HG03025 (cell line): ENCODE measurements around the gene UBE3A.
"Not testable (repeated sequence)": the region's sequence is repeated elsewhere in the genome, so short reads cannot be mapped to it uniquely, and the experiment has no call there.

Experiments
- ATAC-seq: cut with Tn5 transposase; IDR thresholded peaks from one replicate; pipeline ENCODE4 v1.9.1; 2021; ENCODE audit warnings: mild to moderate bottlenecking, moderate library complexity; ENCODE audit not compliant: unreplicated experiment, low FRiP score

UBE3A gene

DNA sequence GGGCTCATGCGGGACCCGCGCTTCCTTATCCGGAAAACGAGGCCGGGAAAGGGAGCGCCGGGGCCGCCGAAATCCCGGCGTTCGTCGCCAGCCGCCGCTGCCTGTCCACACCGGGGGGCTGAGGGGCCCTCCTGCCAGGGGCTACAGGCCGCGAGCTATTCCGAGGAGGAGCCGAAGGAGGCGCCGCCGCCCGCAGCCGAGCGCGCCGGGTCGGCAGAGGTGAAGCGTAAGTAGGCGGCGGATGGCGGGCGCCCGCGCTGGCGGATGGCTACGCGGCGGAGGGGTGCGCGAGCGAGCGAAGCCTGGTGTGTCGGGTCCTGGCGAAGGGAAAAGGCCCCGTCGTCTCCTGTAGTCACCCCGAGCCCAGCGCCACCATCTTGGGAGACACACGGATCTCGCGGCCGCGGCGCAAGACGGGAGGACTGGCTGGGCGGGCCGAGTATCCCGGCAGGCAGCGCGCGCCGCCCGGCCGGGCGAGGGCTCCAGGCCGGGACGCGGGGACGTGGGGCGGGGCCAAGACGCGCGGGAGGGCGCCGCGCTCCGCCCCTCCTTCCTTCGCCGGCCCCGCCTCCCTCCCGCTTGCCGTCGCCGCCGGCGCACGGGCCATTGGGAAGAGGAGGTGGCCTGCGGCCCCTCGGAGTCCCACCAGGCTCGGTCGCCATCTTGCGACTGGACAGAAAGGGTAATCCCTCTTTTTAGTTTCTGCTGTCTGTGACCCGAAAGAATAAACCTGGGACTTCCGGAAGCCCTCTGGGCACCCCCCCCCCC, at the start of gene UBE3A:
Gene UBE3A, minus strand, starts transcription at position 424 of the 768 bp plus-strand sequence. CDS start 29,917 bp downstream, outside the sequence.
- ATAC-seq: peak; percentile 89

DNA sequence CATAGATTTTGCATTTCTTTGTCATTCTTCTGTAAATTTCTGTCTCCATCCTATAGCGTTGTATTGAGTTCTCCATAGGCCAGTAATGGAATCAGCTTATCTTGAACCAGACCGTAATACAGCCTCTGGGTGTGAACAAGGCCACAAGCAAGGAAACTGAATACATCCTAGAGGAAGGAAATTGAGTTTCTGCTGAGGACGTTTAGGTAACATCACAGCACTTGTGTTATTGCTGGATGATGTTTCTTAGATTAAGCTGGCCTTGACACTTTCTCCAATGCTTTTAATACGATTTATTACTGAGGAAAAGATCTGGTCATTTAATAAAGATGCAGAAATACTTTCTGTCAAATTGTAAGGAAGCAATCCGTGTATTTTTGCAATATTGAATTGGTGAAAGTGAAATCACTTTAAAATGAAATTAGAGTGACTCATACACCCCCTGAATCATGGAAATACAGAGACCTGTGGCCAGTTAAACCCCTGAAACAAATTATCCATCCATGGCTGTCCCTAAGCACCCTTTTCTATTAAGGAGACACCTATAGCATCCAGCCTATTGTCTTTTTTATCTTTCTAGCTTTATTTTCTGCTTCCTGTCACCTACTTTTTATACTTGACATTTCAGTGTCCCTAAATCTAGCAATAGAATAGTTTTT, 48.5 kb upstream of the UBE3A start:
- ATAC-seq: no peak

DNA sequence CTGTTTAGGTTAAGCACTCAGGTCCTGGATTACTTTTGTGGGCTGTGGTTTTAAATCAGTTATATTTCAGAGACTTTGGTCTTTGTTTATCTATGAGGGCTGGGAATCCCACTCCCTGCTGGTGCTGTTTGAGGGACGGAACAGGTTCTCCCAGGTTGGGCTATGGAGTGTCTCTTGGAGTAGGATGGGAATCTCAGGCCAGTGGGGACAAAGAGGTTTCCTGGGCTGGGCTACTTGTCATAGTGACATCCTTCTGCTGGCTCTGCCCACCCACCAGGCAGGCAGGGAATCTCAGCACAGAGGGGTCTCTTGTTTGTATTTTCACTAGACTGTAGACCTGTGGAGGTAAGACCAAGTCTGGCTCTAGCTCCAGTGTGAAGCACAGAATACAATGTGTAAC, 47.2 kb upstream of the UBE3A start:
- no peak for ATAC-seq

DNA sequence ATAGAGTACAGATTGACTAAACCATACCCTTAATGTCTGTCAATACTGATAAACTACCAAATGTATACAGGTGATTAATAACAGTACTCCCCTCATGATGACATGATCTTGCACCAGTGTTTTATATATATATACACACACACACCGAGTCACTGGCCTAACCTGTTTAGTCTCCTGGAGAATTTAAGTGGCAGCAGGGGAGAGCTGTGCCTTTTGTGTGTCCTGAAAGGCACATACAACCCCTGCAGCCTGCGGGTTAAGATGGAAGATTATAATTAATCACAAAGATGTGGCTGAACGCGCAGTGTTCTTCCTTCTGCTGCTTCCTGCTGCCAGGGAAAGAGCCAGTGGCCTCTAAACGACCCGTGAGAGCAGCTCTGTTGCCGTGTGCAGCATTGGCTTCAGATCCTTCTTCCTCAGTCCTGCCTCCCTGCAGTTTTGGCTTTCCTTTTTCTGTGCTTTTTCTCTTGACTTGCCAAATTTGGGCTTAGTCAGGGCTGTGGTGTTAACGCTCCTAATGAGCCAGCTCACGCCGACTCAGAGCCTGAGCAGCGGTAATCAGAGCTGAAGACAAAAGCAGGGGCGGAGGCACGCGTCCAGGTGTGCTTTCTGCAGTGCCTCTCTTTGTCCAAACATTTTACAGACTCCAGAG, 42.5 kb upstream of the UBE3A start:
- ATAC-seq: no peak

DNA sequence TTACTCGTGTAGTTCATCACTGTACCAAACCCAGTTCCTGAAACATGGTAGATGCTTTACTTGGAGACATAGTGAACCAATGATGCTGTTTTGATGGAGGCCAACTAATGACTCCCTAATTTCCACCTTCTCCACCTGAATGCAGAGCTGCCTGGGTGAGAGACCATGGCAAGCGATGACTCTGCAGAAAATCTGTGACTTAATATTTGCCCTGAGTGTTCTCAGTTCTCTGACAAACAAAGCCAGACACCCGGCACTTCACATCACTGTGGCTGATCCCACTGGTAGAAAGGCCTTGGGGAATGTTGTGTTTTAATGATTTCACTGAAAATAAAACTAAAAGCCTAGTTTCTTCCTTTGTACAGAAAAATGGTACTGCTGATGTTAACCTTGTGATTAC, 39.5 kb upstream of the UBE3A start:
- no peak for ATAC-seq

DNA sequence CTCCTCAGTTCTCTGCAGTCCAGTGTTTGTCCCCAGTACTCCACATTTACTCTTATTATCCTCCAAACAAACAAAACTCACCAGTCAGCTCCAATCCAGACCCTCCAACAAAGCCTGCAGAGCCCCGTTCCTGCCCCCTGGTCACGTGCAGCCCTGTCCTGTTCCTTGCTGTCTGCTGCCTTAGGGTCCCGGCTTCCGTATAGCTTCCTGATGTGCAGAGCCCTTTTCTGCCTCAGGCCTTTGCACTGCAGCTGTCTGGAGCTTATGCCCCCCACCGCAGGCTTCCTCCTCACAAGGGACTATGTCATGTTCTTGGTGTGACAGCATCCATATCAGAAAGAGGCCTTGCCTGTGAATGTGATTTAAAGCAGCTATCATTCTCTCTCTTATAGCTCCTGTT, 39.0 kb upstream of the UBE3A start:
- ATAC-seq: no peak

DNA sequence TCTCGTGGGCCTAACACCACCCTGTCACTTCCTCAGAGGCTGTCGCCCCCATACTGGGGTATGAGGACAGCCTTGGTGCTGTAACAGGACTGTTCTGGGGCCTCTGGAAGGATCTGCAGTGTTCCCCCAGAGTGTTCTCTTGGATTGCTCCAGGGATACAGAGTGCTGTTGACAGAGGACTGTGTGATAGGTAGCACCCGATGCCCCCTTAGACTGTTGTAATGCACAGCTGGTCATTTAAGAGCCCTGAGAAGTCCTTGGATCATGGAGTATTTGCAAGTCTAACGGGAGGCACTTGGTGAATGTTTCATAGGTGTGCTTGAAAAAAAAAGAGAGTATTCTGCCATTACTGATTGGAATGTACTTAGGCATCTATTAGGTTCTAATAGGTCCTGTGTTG, 35.4 kb upstream of the UBE3A start:
- no peak for ATAC-seq

DNA sequence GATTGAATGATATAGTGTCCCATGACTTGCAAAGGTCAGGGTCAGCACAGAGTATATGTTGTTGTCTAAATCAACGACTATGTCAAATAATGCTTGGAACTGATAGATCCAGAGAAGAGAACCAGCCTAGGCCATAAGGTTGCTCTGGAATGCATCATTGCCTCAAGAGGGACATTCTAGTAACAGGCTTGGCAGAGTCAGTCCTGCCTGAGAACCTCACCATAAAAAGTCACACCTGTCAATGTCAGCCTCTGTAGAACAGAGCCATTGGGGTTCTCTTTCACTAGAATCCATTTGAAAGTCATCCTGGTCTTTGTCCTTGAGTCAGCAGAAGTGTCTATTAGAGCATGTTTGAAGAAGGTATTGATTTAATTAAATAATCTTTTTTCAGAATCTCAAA, 31.4 kb upstream of the UBE3A start:
- no peak for ATAC-seq

DNA sequence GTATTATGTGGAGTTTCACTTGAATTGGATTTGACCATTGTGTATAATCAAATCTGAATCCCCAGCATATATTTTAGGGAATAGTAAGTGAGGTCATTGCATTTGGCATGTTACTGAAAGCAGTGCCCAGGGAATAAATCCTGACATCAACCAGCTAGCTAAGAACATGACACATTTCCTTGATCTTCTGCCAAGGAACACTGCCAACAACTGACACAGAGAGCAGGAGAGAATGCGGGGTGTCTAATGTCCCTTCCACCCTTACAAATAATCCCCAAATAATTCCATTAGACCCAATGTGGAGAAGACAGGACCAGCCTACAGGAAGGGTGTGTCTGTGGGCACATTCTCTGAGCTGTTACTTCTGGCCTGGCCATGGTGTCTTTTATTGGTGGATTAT, 30.6 kb upstream of the UBE3A start:
- ATAC-seq: no peak

DNA sequence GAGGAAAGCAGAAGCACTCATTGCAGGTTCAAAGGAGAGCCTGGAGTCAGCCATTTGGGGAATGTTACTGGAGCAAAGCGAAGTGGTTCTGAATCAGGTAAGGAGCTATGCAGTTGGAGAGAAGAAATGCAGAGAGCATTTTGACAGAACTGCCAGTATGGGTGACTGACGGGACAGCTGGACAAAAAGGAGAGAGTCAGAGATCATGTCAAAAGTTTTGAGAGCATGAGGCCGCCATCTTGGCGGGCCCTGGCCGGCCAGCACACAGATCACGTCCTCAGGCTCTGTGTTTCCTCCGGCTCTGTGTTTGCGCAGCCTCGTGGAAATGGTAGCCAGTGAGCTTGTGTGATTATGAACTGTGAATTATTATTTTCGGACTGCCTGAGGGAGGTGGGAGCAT, 29.8 kb upstream of the UBE3A start:
- ATAC-seq: no peak

DNA sequence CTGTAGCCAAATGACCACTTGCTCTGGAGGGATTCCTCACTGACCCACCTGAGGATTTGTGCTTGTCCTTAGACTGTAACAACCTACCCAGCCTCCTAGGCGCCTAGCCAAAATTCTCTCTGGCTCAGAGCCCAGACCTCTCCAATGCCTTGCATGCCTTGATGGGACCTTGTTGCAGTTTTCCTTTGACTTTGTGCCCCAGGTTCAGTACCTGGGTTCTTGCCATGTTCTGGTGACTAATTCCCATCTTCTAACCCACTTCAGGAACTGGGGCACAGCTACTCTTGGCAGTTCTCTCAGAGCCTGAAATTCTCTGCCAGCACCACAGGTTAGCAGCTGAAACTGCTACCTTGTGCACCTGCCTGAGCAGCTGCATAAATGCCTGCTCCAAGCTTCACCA, 27.0 kb upstream of the UBE3A start:
- no peak for ATAC-seq

DNA sequence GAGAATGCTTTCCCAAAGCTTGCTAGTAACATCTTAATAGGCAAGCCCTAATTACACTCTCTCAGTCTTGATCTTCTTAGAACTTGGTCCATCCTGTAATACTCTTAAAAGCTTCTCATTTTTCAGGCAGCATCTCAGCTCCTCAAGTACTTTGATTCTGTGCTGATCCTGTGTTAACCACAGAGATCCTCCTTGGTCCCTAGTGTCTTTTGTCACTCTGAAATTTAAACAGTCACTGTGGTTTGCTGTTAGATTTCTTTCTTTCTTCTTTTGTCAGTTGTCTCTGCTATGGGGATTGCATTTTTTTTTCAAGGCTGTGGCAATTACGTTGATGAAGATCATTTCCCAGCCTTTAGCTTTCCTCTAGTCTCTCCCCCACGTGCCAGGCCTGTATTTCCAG, 26.0 kb upstream of the UBE3A start:
- no peak for ATAC-seq

DNA sequence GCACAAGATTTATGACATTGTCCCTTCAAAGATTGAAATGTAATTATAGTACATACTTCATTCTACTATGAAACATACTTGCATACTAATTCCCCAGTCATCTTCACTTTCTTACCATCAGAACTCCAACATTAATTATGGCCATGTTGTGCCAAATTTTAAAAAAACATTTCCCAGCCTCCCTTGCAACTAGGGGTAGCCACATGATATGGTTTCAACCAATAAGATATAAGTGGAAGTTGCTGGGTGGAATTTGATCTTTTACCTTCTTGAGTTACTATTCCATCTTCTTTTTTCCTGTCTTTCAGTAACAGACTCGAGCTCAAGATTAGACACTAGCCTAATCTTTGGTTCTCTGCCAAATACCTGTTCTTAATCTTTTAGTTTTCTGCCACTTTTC, 25.6 kb upstream of the UBE3A start:
- no peak for ATAC-seq

DNA sequence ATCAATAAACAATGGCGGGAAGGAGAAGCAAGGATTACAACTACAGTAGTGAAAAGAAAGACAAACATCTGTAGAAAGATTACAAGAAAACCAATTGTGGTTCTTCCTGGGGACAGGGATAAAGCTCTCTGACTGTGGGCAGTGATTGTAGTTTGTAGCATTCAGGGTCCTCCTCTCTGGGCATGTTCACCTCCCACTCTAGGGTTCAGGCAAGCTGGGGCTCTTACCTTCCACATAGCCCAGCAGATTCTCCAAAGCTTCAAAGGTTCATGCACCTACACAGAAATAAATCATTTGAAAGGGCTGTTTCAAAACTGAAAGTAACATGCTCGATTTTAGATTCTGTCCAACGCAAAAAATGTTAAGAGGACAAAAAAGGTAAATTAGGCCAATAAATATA, 17.4 kb upstream of the UBE3A start:
- no peak for ATAC-seq

DNA sequence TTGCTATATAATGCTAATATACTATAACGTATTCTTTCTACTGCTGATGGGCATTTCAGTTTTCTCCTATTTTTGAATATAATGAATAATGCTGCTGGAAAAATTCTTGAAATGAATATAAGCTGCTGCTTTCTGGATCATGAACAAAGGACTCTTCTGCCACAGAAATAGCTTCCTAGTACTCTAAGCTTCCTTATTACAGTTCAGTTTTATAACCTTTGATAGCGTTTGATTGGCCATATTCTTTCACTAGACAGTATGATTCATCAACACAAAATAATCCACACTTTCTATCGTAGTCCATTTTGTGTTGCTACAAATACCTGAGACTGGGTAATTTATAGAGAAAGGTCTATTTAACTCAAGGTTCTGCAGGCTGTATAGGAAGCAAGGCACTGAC, 16.4 kb upstream of the UBE3A start:
- no peak for ATAC-seq

DNA sequence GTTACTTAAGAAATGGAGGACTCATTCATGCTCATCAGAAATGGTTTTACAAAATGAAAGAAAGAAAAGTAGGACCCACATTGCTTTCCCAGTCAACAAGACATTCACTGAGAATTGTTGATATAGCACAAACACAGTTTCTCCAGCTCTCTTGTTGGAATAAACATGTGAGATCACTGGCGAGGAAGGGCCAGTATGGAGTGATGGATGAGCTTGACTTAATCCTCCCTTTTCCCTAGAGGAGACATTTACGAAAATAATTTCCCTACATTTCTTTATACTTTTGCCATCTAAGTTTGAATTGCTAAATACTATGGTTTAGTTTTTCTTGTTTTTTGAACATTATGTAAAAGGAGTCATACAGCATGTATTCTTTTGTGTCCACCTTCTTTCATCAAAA, 15.9 kb upstream of the UBE3A start:
- ATAC-seq: no peak

DNA sequence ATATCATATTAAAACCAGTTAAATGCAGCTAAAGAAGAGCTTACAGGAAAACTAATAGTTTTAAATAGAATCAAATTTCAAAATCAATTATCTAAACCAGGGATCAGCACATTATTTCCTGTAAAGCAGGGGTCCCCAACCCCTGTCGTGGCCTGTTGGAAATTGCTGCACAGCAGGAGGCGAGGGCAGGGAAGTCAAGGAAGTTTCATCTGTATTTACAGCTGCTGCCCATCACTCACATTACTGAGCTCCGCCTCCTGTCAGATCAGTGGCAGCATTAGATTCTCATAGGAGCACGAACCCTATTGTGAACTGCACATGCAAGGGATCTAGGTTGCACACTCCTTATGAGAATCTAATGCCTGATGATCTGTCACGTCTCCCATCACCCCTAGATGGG, 14.4 kb upstream of the UBE3A start:
- not testable (repeated sequence) for ATAC-seq

DNA sequence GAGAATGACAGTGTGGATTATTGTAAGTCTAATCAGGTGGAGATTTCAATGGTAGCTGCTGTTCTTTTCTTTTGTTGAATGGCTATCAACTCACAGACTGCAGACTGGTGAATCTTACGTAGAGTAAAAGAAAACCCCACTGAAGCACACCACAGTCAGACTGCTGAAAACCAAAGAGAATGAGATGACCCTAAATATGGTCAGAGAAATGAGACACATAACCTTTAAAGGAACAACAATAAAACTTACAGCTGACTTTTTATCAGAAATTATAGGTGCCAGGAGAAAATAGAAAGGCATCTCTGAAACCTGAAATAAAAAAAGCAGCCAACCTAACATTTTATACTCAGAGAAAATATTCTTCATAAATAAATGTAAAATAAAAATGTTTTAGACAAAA, 12.7 kb upstream of the UBE3A start:
- ATAC-seq: no peak

DNA sequence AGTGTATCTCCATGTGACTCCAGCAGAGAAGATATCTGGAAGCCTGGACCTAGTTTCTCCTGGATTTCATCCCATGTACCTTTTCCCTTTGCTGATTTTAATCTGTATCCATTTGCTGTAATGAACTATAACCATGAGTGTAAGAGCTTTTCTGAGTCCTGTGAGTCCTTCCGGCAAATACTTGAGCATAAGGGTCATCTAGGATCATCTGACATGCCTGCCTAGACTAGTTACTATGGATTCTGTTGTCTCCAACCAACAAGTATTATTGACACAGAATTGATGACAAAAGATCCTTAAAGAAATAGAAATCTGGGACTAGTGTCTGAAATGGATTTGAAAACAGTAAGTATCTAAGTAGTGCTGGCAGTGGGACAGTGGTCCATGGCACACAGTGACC, 11.3 kb upstream of the UBE3A start:
- ATAC-seq: no peak

DNA sequence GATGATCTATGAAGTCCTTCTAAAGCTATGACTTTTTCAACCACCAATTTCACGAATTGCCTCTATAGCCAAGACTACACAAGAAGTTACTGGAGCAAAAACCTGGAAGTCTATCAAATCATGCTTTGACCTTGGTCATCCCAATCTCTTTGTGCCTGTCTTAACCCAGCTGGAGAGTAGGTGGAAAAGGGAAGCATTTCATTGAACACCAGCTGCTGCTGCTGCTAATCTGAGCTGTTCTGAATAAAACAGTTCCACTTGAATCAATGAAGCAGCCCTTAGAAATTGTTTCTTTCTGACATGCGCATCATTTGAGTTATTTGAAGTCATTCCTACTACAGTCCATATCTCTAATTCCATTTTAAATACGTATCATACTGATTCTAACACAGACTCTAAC, 7.3 kb upstream of the UBE3A start:
- ATAC-seq: no peak

DNA sequence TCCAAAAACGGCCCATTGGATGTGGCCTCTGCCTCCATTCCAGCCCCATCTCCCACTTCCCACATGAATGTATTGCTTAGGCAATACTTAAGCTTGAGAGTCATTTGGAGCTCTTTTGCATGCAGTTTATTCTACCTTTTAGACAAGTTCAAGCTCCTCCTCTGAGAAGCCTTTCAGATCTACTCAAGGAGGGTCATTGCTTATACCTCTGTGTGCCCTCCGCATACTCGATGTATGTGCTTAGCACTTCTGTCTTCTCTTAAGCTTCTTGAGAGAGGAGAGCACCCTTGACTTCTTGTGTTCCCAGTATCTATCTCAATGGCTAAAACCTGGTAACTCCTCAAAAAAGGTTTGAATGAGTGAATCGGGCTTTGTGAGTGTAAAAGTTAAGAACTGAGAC, 6.6 kb upstream of the UBE3A start:
- no peak for ATAC-seq

DNA sequence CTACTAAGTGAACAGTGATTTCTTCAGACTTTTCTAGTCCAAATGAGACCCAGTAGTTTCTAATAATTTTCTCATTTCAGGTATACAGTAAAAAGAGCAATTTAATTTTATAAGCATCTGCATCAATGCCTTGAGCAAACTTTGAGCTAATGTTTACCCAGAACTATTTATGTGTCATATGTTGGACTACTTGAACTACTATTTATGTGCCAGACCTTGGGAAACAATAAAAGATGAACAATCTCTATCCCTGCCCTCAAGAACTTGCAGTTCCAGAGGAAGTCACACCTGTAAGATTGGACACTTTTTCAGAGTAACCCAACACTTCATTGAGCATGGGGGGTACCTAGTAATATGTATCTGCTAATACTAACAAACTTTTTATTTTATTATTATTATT, 2.3 kb upstream of the UBE3A start:
- ATAC-seq: no peak
